HUDEP-2 (cell line): ENCODE data around the gene COL5A1.

Experiments
- DNase-seq, 76 experiments: peaks; one replicate each; lab custom pipeline; 2025; ENCODE audit not compliant: unreplicated experiment in 76 of 76; lab: John Stamatoyannopoulos, UW

The COL5A1 gene

DNA sequence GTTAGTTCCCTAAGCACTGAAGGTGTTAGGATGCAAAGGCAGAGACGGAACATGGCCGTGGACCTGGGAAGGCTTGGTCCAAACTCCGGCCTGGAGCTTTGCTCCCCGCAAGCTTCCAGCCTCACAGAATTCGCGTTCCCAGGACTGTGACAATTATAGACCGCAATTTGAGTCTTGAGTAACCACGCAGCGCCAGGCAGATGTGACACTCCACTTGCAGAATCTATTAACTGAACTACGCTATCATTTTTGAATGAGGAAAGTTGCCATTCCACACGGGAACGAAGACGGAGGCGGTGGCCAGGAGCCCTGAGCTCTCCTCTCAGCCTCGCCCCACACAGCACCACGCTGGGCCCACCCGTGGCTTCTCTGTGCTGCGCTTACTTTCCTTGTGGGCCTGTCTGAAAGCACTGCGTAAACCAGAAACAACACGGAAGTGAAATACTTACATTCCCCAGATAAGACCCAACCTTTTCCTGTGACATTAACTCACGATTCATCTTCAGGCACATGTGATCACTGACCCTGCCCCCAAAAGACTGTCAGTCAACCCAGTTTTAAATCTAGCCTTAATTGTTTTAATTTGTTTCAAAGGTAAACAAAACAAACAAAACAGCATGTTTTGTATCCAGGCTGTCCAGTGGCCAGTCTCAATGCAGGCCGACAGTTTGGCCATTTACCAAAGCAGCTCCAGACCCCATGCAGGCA, 16.1 kb upstream of the COL5A1 start:
- DNase-seq, result no peak

- DNase-seq, result no peak
Measured at GRCh38 chr9:134626069-134626423, 15.6 kb upstream of the COL5A1 start.

GRCh38 chr9:134626571-134627416, 14.8 kb upstream of the COL5A1 start:
- DNase-seq, result no peak

DNA sequence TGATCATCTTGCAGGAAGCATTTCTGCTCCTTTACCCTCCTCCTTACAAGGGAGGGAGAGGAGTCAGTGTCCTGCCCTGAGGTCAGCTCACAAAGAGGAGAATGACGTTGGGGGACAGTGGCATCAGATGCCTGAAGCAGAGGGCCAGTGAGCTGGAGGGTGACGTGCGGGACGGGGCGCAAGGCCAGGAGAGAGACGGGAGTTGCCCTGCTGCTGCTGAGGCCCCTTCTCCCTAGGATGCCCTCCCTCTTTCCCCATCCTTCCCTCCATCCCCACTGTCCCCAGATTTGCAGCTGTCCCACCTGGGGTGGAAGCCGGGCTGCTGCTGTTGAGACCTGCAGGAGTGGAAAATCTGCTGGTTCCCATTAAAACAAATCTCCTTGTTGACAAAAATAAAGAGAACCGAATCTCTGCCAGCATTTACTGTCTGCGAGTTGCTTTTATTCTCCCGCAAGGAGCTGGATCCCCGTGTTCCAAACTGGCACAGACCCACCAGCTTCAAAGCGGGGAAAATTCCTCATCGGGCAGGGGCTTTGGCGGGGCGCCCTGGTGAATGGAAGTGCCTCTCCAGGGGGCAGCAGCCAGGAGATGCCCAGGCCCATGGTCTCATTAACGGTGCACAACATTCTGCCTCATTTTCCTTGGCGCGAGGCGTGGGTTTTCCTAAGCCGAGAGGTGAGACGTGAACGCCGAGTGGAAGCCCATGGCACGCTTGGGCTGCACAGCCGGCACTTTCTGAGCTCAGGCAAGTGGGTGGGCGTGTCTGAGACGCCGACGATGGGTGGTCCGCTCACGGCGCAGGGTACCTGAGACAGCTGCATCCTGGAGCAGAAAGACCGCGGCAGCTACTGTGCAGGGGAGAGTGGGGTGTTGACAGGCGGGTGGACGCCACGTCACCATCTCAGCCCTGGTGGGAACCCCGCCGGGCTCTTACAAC, 13.9 kb upstream of the COL5A1 start:
- no peak for DNase-seq

- DNase-seq, result no peak
Measured at GRCh38 chr9:134628354-134628736, 13.3 kb upstream of the COL5A1 start.

GRCh38 chr9:134629061-134629585, 12.5 kb upstream of the COL5A1 start:
- no peak for DNase-seq

DNA sequence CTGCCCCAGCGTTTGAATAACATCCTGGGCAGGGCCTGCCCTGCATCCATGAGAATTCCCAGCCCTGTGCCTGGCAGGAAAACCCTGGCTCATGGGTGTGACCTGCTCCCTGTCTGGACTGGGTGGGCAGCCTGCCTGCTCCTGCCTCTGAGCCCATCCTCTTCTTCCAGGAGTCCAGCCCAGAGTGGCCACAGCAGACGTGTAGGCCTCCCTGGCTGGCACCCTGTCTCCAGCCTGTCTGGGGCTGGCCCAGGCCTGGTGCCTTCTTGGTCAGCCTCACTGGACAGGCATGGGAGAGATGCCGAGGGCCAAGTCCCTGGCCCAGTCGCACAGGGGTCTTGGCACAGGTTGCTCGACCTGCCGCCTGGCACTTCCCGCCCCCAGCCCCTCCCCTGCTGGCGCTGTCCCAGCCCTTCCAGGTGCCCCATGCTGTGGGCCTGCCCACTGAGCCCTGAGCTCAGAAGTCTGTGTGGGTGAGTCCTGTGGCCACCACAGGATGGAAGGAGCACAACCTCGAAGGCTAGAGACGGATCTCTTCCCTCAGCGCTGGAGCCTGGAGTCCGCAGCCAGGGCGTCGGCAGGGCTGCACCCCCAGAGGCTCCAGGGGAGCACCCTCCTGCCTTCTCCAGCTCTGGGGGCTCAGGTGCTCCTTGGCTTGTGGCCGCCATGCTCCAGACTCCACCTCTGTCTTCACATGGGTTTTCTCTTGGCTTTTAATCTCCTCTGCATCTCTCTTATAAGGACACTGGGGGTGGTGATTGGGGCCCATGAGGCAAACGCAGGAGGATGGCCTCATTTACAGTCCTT, 11.8 kb upstream of the COL5A1 start:
- DNase-seq, result no peak

DNA sequence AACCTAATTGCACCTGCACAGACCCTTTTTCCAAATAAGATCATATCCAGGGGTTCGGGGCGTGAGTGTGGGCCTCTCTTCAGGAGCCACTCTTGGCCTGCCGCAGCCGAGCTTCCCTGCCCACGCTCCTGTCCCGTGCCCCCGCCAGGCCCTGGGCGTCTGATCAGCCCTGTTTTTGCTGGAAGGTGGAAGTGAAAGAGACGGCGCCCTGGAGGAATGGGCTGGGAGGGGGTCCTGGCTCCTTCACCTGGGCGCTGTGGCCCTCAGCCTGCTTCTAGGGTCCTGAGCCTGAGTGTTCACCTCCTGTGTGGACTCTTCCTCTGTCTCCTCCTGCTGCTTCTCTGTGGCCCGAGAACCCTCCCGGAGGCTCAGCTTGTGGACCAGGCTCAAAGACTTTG, 11.2 kb upstream of the COL5A1 start:
- no peak for DNase-seq

GRCh38 chr9:134630861-134631260, 10.7 kb upstream of the COL5A1 start:
- no peak for DNase-seq

- no peak for DNase-seq
Measured at GRCh38 chr9:134631881-134632280, 9.7 kb upstream of the COL5A1 start.

GRCh38 chr9:134632329-134632728, 9.3 kb upstream of the COL5A1 start:
- no peak for DNase-seq

- no peak for DNase-seq
Measured at GRCh38 chr9:134633362-134634142, 8.1 kb upstream of the COL5A1 start.

DNA sequence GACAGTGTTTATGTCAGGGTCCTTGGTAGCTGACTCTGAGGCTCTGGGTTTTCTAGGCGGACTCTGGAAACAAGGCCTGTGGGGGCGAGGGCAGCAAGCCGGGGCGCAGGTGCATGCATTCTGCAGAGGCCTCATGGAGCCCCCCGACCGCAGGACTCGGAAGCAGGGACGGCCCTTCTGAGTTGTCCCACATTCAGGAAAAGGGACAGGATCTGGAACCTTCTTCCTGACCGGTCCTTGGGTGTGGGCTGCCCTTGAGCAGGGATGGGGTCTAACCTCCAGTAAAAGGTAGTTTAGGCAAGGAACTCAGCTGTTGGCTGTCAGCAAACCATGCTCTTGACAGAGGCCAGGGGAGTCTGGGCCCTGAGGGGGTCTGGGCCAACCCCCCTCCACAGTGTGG, 7.4 kb upstream of the COL5A1 start:
- no peak for DNase-seq

DNA sequence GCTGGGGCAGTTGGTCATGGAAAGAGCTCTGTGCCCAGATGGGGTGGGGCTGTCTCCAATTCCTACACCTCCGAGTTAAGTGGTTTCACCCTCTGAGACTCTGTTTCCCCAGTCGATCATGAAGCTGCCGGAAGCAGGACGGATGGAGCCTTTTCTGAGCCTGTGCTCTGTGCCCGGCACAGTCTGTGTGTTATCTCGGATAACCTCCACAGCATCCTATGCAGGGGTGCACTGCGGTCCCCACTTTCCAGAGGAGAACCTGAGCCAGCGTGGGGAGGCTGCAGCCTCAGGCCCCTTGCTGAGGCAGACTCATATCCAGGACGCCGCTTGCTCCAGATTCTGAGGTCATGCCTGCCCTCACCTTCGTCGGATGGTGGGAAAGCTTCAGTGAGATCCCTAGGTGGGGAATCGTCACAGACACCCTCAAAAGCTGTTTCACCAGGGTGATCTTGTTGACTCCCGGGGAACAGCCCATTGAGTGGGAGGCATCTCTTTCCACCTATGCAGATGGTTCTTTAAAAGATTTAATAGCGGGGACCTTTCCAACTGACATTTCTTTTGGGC, 6.9 kb upstream of the COL5A1 start:
- DNase-seq, result no peak

DNA sequence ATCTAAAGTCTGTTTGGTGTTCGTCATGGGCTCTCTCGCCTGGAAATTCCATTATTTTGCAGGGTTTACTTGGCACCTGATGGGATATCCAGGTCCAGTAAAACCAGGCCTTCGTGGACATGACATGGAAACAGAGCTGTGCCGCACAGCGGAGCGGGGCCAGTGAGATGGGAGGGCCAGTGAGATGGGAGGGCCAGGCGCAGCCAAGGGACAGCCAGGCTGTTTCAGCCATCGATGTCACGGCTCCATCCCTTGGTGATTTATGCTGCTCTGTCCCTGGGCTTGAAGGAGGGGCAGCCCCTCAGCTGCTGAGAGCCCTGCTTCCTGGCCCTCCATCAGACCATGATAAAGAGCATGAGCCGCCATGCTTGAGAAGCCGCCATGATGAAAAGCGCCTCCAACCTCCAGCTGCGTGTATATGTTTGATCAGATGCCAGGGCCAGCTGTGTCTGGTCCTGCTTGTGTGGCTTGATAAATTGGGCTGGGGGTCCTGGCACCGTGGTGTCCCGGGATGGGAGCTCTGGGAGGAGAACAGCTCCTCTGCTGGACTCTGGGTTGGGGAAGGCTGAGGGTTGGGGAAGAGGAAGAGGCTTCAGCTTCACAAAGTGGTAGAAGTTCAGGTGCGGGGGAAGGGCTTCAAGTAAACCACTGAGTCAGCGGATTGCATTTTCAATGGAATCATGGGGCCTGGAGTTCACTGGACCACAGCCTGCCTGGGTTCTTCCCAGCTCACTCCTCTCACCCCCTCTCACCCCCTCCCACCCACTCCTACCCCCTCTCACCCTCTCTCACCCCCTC, 6.1 kb upstream of the COL5A1 start:
- DNase-seq, result no peak

GRCh38 chr9:134636149-134636507, 5.5 kb upstream of the COL5A1 start:
- no peak for DNase-seq

DNA sequence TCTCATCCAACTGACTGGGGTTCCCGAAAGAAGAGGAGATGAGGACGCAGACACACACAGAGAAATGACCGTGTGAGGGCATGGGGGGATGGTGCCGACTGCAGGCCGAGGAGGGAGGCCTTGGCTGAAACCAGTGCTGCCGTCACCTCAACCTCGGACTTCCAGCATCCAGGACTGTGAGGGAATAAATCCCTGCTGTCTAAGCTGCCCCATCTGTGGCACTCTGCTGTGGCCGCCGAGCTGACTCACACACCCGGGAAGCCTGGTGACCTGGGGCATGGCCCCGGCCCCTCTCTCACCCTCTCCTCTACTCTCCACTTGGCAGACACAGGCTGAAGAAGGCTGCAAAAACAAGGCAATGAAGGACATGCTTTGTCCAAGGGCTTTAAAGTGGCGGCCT, 4.4 kb upstream of the COL5A1 start:
- no peak for DNase-seq

DNA sequence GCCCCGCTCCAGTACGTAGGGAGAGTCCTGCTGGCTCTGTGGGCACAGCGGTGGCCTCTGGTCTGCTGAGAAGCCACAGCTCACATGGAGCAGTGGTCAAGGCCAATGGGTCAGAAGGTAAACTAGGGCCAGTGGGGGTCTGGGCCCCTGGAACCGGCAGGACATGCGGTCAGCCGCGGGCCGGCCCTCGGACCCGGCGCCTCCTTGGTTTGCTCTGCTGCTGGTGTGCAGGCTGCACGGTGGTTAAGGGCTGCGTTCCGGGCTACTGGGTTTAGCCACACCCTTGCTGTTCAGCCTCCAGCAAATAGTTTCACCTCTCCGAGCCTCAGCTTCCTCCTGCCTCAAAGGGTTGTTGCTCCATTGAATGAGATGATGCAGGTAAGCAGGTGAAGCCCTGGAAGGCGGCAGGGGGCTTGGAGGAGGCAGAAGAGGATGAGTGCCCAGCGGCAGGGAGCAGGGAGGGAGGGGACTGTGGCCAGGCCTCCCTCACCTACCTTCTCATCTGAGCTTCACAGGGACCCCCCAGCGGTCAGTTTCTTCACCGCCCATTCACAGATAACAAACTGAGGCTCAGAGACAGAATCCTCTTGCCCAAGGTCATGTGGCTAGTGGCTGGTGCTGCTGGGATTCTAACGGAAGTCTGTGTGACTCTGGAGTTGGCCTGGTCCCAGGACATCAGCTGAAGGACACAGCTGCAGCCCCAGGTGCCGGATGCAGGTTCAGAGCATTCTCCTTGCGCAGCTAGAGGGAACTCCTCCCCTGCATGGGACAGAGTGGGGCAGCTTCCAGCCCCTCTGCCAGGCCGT, 3.7 kb upstream of the COL5A1 start:
- no peak for DNase-seq
